NCI-H82 treated with DMSO at 0.1 percent for 48 hours (cell line): ENCODE measurements around the gene MYBPH.

Experiments used
- DNase-seq: peaks from one replicate; lab custom pipeline; 2025; ENCODE audit not compliant: unreplicated experiment; lab: John Stamatoyannopoulos, UW

Gene MYBPH

GRCh38 chr1:203179667-203180005 lies 4.0 kb upstream of the MYBPH start:
- no peak for DNase-seq

GRCh38 chr1:203178821-203179666 lies 3.4 kb upstream of the MYBPH start:
- peak; percentile 16 for DNase-seq

- peak; percentile 85 for DNase-seq
These were observed 2.5 kb upstream of the MYBPH start for GRCh38 chr1:203178083-203178482.

DNA sequence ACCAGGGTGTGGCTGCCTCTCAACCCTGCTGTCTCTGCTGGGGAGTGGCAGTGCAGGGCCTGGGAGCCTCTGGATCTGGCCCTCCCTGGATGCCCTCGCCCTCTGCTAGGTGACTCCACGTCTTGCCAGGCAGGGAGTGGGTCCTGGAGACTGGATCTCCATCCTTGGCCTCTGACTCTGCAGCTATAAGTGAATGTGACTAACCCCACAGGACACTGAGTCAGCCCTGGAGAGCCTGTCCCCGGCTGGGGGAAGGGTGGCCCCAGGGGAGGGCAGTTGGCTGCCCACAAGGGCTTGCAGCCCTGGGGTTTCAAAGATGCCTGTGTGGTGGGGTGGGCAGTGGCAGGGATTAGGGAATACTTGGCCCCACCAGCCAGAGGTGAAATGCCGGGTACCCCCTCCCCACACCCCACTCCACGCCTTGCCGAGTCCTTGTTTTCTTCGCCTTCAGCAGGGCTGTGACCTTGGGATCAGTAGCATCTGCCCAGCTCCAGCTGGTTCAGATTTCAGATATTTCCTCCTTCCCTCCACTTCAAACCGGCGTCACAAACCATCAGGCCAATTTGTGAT lies 1.9 kb upstream of the MYBPH start:
- peak; percentile 84 for DNase-seq

DNA sequence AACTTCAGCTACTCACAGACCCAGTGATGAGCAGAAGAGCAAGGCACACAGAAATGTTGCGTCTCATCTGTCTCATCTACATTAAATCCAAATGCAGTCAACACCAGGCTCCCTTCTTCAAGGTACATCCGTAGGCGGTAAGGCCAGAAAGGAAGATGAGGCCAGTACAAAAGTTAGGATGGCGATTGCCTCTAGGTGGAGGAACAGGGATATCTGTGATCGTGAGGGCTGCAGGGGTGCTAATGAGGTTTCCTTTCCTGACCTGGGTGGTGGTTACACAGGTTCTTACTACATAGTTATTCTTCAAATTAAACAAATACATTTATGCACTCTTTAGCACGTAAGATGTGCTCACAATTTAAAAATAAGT lies 1.4 kb upstream of the MYBPH start:
- no peak for DNase-seq

DNA sequence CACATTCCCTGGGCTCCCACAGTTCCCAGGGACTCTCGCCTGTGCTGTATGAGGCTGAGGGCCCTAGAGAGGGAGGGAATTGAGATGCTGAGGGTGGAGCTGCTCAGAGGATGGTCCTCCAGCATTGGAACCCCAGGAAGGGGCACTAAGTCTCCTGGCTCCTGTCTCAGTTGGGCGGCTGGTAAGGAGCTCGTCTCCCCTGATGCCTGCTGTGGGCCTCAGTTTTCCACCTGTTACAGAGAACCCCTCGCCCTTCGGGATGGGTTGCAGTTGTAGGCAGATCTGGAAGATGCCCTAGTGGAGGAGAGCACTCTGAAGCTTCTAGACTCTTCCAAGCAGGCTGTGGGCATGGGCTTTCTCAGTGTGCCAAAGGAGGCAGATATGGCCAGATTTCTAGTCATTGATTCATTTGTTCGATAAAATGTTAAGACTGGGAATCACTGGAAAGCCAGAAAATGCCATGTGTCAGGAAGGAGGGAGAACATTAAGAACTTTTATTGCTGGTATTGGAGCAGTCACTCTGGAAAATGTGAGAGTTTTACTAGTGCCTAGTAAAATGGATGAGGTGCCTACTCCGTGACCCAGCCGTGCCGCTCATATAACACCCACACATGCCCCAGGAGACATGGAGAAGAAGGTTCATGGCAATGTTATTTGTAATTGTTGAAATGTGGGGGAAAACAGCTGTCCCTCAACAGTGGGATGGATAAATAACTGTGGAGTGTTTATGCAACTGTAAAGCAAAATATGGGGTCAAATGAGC lies 828 bp upstream of the MYBPH start:
- DNase-seq = no peak

DNA sequence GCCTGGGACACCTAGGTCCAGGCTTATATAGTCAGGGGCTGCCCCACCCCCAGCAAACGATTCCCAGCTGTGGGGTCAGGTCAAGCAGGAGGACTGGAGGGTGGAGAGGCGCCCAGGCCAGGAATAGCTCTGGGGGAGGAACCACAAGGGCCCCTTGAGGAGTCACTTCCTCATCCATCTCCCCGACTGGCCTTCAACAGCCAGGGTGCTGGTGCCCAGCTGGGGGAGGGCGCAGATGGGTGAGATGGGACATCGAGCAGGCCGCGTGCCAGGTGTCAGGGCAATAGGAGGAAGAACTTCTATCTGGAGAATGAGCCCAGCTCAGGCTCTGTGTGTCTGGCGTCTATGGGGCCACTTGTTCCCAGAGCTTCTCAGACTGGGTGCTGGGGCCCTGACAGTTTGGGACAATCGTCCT lies 208 bp upstream of the MYBPH start:
- no peak for DNase-seq

GRCh38 chr1:203174324-203174985 lies 1.2 kb downstream of the MYBPH start:
- no peak for DNase-seq

DNA sequence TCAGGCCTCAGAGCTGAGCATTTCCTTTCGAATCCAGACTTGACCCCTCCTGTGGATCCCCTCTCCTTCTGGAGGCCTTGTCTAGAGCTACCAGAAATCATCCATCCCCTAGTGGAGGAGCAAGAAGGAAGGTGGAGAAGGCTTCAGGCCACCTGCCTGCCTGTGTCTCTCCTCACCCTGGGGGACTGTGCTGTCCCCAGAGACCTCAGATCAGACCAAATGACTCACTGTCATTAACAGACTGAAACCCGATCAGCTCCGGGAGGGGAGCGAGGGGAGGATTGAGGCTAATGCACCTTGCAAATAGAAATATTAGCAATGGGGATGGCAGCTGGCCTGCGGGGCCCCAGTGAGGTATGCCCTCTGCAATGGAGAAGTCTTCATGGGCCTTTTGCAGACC lies 2.1 kb downstream of the MYBPH start:
- peak; percentile 98 for DNase-seq

DNA sequence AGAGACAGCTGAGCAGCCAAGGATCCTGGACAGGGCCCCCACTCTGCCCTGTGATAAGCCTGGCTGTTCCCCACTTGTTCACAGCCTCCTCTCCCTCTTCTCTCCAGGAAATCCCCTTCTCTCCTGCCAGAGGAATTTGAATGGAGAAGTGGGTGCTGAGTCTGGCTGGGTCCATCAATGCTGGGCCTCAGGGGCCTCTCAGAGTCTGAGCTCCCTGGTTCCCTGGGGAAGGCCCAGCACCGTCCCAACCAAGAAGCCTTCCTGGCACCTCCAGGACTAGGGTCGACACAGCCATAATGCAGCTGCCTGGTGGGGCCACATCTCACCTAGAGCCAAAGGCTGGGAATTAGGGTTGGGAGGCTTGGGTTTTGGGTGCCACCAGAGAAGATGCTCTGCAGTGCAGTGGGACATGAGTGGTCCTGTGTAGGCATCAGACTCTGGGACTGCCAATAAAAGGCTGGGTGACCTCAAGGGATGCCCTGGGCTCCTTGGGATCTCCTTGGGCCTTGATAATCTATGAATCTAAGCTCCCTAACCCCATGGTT lies 2.5 kb downstream of the MYBPH start:
- DNase-seq = no peak

GRCh38 chr1:203172184-203173010 lies 3.2 kb downstream of the MYBPH start:
- DNase-seq = peak; percentile 70

DNA sequence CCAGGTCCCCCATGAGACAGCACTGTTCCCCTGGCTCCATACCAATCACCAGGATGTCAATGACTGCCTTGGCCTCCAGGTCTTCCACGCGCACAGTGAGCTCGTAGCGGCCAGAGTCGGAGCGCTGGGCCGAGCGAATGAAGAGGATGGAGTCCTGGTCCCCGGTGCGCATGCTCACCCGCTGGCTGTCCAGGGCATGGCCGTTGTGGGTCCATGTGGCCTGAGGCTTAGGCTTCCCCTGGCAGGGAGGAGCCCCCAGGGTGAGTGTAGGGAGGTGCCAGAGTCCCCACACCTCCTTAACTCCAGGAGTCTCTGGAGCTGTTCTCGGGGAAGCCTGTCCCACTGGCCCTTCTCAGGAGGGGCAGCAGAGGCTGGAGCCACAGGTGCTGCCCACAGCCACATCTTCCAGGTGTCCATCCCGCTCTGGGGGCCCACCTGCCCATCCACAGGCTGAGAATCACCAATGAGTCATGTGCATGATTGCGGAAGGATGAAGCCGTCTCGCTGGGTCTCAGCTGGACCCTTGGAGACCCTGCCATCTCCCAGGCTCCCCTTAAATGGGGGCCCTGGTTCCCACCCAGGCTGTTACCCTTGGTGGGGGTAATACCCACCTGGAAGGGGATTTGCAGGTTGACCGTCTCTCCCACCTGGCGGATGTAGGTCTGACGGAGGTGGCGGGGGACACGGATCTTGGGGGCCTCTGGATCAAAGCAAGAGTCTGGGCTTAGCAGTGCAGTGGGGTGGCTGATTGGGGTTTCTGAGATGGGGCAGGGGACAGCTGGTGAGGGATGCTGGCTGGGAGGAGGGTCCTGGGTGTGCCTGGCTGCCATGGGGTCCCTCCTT lies 4.1 kb downstream of the MYBPH start:
- DNase-seq = no peak

DNA sequence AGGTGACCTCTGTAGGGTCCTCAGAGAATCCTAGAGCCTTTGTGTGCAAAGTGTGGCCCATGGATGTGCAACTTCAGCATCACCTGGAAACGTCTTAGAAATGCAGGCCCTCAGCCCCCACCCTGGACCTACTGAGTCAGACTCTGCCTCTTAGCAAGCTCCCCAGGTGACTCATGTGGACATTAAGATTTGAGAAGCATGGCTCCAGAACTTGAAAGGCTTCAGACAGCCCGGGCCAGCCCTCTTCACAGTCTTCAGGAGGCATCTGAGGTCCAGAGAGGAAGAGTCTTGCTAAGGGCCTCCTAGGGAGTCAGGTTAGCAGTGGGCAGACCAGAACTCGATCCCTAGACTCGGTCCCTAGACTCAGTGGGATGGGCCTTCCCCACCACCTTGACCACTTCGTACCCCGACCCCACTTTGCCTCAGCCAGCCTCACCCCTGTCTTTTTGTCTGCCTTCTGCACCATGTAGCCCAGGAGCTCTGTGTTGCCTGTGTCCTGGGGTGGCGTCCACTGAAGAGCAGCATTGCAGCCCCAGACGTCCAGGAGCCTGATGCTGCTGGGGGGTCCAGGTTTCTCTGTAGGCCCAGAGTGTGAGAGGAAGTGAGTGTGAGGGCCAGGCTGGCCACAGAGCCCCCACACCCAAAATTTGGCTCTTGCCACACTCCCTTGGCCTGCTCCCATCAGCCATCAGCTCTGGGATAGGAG lies 4.8 kb downstream of the MYBPH start:
- no peak for DNase-seq

DNA sequence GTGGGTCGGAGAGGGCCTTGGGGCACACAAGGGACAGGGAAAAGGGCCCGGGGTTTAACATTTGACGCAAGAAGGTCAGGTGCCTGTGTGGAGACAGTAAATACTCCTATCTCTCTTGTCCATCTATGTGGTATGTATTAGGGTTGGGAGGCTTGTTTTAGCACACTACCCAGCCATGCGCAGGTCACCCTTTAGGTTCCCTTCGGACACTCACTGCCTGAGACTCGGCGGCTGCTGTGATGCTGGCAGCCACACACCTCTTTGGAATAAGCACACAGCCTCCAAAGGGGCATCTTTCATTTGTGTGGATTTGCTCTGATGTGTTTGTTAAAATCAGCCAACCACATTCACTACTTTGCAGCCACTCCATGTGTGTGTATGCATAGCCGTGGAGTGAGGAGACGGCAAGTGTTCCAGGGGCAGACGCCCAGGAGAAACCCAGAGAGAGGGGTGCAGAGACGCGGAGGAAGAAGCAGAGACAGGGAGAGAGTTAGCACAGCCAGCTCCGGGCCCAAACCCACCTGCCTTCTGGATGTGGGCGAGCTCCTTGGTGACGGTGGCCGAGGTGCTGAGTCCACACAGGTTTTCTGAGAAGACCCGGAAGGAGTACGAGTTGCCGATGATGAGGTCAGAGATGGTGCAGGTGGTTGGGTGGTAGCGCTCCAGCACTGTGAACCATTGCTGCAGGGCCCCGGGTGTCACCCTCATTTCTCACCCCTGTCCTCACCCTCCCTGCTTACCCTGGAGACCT lies 5.7 kb downstream of the MYBPH start:
- no peak for DNase-seq

DNA sequence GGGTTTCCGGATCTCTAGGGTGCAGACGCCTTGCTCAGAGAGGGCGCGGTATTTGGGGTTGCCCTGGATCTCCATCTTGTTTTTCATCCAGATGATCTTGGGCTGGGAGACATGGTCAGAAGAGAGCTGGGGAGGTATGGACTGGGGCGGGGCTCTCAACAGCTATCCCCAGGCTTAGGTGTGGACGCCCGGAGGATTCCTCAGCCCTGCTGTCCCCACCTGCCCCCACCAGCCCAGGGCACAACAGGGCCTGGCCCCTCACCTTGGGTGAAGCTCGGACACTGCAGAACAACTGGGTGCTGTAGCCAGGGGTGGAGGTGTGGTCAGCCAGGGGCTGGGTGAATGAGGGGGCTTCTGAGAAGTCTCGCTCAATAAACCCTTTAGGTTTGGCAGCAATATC lies 6.6 kb downstream of the MYBPH start:
- DNase-seq = no peak

GRCh38 chr1:203168256-203168786 lies 7.3 kb downstream of the MYBPH start:
- DNase-seq = no peak

GRCh38 chr1:203167913-203168200 lies 7.8 kb downstream of the MYBPH start:
- no peak for DNase-seq
